HEK293 (cell line): Measurements from ENCODE around the gene MTFP1.

Experiments used
- BCL11A ChIP-seq: fragments of 450-650 bp; formaldehyde crosslinking; IDR thresholded peaks from 2 replicates; pipeline ENCODE4 v1.5.1; 2016; ENCODE audit warnings: low read depth, missing biosample characterization, missing genetic modification characterization
- HOXA7 ChIP-seq: sonication (generic); formaldehyde crosslinking; IDR thresholded peaks from 2 replicates; pipeline ENCODE4 v1.8.1; 2022; ENCODE audit warnings: missing genetic modification reagents, borderline replicate concordance
- HOXC10 ChIP-seq: sonication (generic); formaldehyde crosslinking; IDR thresholded peaks from 2 replicates; pipeline ENCODE4 v1.8.1; 2023; ENCODE audit warnings: mild to moderate bottlenecking, missing genetic modification reagents
- KLF16 ChIP-seq: fragments of 450-650 bp; formaldehyde crosslinking; IDR thresholded peaks from 2 replicates; pipeline ENCODE4 v1.5.1; 2017; ENCODE audit warnings: missing biosample characterization, missing genetic modification characterization
- KLF7 ChIP-seq: fragments of 450-650 bp; formaldehyde crosslinking; IDR thresholded peaks from 2 replicates; pipeline ENCODE4 v1.5.1; 2016; ENCODE audit warnings: missing biosample characterization, missing genetic modification characterization, borderline replicate concordance
- KLF9 ChIP-seq: fragments of 450-650 bp; formaldehyde crosslinking; IDR thresholded peaks from 2 replicates; pipeline ENCODE4 v1.5.1; 2016; ENCODE audit warnings: missing biosample characterization, missing genetic modification characterization, low read depth
- OSR2 ChIP-seq: fragments of 450-650 bp; formaldehyde crosslinking; IDR thresholded peaks from 2 replicates; pipeline ENCODE4 v1.5.1; 2016; ENCODE audit warnings: missing biosample characterization, missing genetic modification characterization
- PRDM1 ChIP-seq: fragments of 450-650 bp; formaldehyde crosslinking; IDR thresholded peaks from 2 replicates; pipeline ENCODE4; 2016; ENCODE audit warnings: missing biosample characterization, missing genetic modification characterization
- RBAK ChIP-seq: fragments of 450-650 bp; formaldehyde crosslinking; IDR thresholded peaks from 2 replicates; pipeline ENCODE4 v1.5.1; 2016; ENCODE audit warnings: missing biosample characterization, missing genetic modification characterization
- YY2 ChIP-seq: fragments of 450-650 bp; formaldehyde crosslinking; IDR thresholded peaks from 2 replicates; pipeline ENCODE4 v1.5.1; 2016; ENCODE audit warnings: missing biosample characterization, missing genetic modification characterization
- ZBTB17 ChIP-seq: fragments of 450-650 bp; formaldehyde crosslinking; IDR thresholded peaks from 2 replicates; pipeline ENCODE4 v1.5.1; 2016; ENCODE audit warnings: missing biosample characterization, missing genetic modification characterization
- ZBTB20 ChIP-seq: fragments of 450-650 bp; formaldehyde crosslinking; IDR thresholded peaks from 2 replicates; pipeline ENCODE4 v1.5.1; 2016; ENCODE audit warnings: missing biosample characterization, missing genetic modification characterization
- ZBTB8A ChIP-seq: fragments of 450-650 bp; formaldehyde crosslinking; IDR thresholded peaks from 2 replicates; pipeline ENCODE4 v1.5.1; 2016; ENCODE audit warnings: missing biosample characterization, missing genetic modification characterization
- ZFP37 ChIP-seq: fragments of 450-650 bp; formaldehyde crosslinking; IDR thresholded peaks from 2 replicates; pipeline ENCODE4 v1.5.1; 2016; ENCODE audit warnings: missing biosample characterization, missing genetic modification characterization
- ZFP41 ChIP-seq: fragments of 450-650 bp; formaldehyde crosslinking; IDR thresholded peaks from 2 replicates; pipeline ENCODE4 v1.5.1; 2016; ENCODE audit warnings: missing biosample characterization, missing genetic modification characterization, borderline replicate concordance
- ZFP69B ChIP-seq: fragments of 450-650 bp; formaldehyde crosslinking; IDR thresholded peaks from 2 replicates; pipeline ENCODE4 v1.5.1; 2016; ENCODE audit warnings: missing biosample characterization, missing genetic modification characterization
- ZNF146 ChIP-seq: fragments of 450-650 bp; formaldehyde crosslinking; IDR thresholded peaks from 2 replicates; pipeline ENCODE4 v1.5.1; 2016; ENCODE audit warnings: missing biosample characterization, missing genetic modification characterization
- ZNF157 ChIP-seq: fragments of 450-650 bp; formaldehyde crosslinking; IDR thresholded peaks from 2 replicates; pipeline ENCODE4 v1.5.1; 2016; ENCODE audit warnings: missing biosample characterization, missing genetic modification characterization
- ZNF292 ChIP-seq: fragments of 450-650 bp; formaldehyde crosslinking; IDR thresholded peaks from 2 replicates; pipeline ENCODE4 v1.5.1; 2016; ENCODE audit warnings: low read depth, missing biosample characterization, missing genetic modification characterization, borderline replicate concordance
- ZNF404 ChIP-seq: fragments of 450-650 bp; formaldehyde crosslinking; IDR thresholded peaks from 2 replicates; pipeline ENCODE4 v1.5.1; 2017; ENCODE audit warnings: missing biosample characterization, missing genetic modification characterization
- ZNF48 ChIP-seq: fragments of 450-650 bp; formaldehyde crosslinking; IDR thresholded peaks from 2 replicates; pipeline ENCODE4 v1.5.1; 2016; ENCODE audit warnings: missing biosample characterization, missing genetic modification characterization
- ZNF549 ChIP-seq: fragments of 450-650 bp; IDR thresholded peaks from 2 replicates; pipeline ENCODE4 v1.5.1; 2018; ENCODE audit warnings: missing biosample characterization, missing genetic modification characterization, mild to moderate bottlenecking, inconsistent platforms, moderate library complexity
- ZNF571 ChIP-seq: fragments of 450-650 bp; formaldehyde crosslinking; IDR thresholded peaks from 2 replicates; pipeline ENCODE4 v1.5.0; 2017; ENCODE audit warnings: missing biosample characterization, missing genetic modification characterization
- ZNF585B ChIP-seq: fragments of 450-650 bp; formaldehyde crosslinking; IDR thresholded peaks from 2 replicates; pipeline ENCODE4 v1.5.1; 2016; ENCODE audit warnings: missing biosample characterization, missing genetic modification characterization
- ZNF596 ChIP-seq: fragments of 450-650 bp; IDR thresholded peaks from 2 replicates; pipeline ENCODE4 v1.5.0; 2018; ENCODE audit warnings: missing biosample characterization, mild to moderate bottlenecking, missing genetic modification characterization, moderate library complexity
- ZNF658 ChIP-seq: fragments of 450-650 bp; formaldehyde crosslinking; IDR thresholded peaks from 2 replicates; pipeline ENCODE4; 2016; ENCODE audit warnings: missing biosample characterization, missing genetic modification characterization
- ZNF670 ChIP-seq: fragments of 450-650 bp; formaldehyde crosslinking; IDR thresholded peaks from 2 replicates; pipeline ENCODE4 v1.5.1; 2016; ENCODE audit warnings: missing biosample characterization, missing genetic modification characterization, low read depth
- ZSCAN23 ChIP-seq: fragments of 450-650 bp; formaldehyde crosslinking; IDR thresholded peaks from 2 replicates; pipeline ENCODE4 v1.5.1; 2016; ENCODE audit warnings: missing biosample characterization, missing genetic modification characterization
- TF ChIP-seq, protein P1 (sequence below): fragments of 450-650 bp; formaldehyde crosslinking; IDR thresholded peaks from 2 replicates; pipeline ENCODE4 v1.5.1; 2017; ENCODE audit warnings: missing biosample characterization, missing genetic modification characterization
- TF ChIP-seq, protein P2 (sequence below): fragments of 450-650 bp; formaldehyde crosslinking; IDR thresholded peaks from 2 replicates; pipeline ENCODE4 v1.5.1; 2016; ENCODE audit warnings: missing biosample characterization, missing genetic modification characterization
- TF ChIP-seq, protein P3 (sequence below): fragments of 450-650 bp; formaldehyde crosslinking; IDR thresholded peaks from 2 replicates; pipeline ENCODE4 v1.5.1; 2016; ENCODE audit warnings: missing biosample characterization, missing genetic modification characterization
- TF ChIP-seq, protein P4 (sequence below): fragments of 450-650 bp; IDR thresholded peaks from 2 replicates; pipeline ENCODE4 v1.5.1; 2018; ENCODE audit warnings: missing biosample characterization, missing genetic modification characterization
- TF ChIP-seq, protein P5 (sequence below): fragments of 450-650 bp; formaldehyde crosslinking; IDR thresholded peaks from 2 replicates; pipeline ENCODE4 v1.5.1; 2016; ENCODE audit warnings: missing biosample characterization, missing genetic modification characterization
- TF ChIP-seq, protein P6 (sequence below): fragments of 450-650 bp; formaldehyde crosslinking; IDR thresholded peaks from 2 replicates; pipeline ENCODE4; 2016; ENCODE audit warnings: missing biosample characterization, missing genetic modification characterization

The MTFP1 gene

DNA sequence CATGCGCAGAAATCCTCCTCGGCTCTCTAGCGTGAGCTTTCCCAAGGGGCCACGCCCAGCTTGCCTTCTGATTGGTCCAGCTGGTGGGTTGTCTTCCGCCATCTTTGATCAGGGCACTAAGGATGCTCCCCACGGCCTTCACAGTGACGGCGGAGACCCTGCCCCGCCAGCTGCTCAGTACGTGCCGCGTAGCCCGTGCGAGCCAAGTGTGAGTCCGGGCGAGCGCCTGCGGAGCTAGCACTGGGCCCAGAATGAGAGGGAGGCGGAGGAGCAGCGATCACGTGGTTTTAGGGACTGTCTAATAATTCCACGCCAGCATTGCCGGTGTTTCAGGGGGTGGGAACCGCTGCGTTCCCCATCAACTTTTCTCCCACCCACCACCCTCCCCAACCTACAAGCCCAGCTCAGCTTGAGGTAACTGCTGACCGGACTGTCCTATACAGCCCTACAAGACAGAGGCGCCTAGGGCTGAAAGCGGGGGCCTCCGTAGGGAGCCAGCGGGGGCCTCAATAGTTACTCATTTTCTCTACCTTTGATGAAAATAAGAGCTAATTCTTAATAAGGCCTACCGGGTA is 1.5 kb upstream of the MTFP1 start (continued):
- TF ChIP-seq OSR2 (tag by site-specific recombination) (no peak), ZFP37 (tag by site-specific recombination) (no peak), ZNF157 (tag by site-specific recombination) (no peak), ZNF146 (no peak), ZSCAN23 (tag by site-specific recombination) (no peak), ZFP41 (tag by site-specific recombination) (no peak), BCL11A (tag by site-specific recombination) (no peak), ZBTB20 (tag by site-specific recombination) (peak; percentile 99), KLF9 (peak; percentile 50; the same call in 1 of the 2 replicates), ZNF292 (tag by site-specific recombination) (no peak), KLF16 (tag by site-specific recombination) (peak; percentile 95), ZNF571 (tag by site-specific recombination) (no peak), ZNF658 (tag by site-specific recombination) (no peak), ZNF48 (tag by site-specific recombination) (no peak), HOXA7 (CRISPR knock-in tag) (no peak), ZNF670 (no peak), ZBTB17 (tag by site-specific recombination) (peak; percentile 97), ZNF404 (tag by site-specific recombination) (no peak), RBAK (no peak), YY2 (tag by site-specific recombination) (peak; percentile 92), ZBTB8A (tag by site-specific recombination) (peak; percentile 91), ZNF585B (no peak), HOXC10 (CRISPR knock-in tag) (no peak), KLF7 (tag by site-specific recombination) (no peak), ZNF549 (no peak), ZFP69B (tag by site-specific recombination) (peak; percentile 95), ZNF596 (no peak), PRDM1 (tag by site-specific recombination) (no peak)
- TF ChIP-seq, protein P1, sequence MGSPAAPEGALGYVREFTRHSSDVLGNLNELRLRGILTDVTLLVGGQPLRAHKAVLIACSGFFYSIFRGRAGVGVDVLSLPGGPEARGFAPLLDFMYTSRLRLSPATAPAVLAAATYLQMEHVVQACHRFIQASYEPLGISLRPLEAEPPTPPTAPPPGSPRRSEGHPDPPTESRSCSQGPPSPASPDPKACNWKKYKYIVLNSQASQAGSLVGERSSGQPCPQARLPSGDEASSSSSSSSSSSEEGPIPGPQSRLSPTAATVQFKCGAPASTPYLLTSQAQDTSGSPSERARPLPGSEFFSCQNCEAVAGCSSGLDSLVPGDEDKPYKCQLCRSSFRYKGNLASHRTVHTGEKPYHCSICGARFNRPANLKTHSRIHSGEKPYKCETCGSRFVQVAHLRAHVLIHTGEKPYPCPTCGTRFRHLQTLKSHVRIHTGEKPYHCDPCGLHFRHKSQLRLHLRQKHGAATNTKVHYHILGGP: 0 out of 2 replicates have a peak, but pooled peaks have one; percentile 56
- TF ChIP-seq, protein P2, sequence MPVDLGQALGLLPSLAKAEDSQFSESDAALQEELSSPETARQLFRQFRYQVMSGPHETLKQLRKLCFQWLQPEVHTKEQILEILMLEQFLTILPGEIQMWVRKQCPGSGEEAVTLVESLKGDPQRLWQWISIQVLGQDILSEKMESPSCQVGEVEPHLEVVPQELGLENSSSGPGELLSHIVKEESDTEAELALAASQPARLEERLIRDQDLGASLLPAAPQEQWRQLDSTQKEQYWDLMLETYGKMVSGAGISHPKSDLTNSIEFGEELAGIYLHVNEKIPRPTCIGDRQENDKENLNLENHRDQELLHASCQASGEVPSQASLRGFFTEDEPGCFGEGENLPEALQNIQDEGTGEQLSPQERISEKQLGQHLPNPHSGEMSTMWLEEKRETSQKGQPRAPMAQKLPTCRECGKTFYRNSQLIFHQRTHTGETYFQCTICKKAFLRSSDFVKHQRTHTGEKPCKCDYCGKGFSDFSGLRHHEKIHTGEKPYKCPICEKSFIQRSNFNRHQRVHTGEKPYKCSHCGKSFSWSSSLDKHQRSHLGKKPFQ (tag by site-specific recombination): peak; percentile 96
- TF ChIP-seq, protein P3, sequence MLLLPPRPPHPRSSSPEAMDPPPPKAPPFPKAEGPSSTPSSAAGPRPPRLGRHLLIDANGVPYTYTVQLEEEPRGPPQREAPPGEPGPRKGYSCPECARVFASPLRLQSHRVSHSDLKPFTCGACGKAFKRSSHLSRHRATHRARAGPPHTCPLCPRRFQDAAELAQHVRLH: peak; percentile 96
- TF ChIP-seq, protein P4, sequence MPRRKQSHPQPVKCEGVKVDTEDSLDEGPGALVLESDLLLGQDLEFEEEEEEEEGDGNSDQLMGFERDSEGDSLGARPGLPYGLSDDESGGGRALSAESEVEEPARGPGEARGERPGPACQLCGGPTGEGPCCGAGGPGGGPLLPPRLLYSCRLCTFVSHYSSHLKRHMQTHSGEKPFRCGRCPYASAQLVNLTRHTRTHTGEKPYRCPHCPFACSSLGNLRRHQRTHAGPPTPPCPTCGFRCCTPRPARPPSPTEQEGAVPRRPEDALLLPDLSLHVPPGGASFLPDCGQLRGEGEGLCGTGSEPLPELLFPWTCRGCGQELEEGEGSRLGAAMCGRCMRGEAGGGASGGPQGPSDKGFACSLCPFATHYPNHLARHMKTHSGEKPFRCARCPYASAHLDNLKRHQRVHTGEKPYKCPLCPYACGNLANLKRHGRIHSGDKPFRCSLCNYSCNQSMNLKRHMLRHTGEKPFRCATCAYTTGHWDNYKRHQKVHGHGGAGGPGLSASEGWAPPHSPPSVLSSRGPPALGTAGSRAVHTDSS (tag by site-specific recombination): no peak
- TF ChIP-seq, protein P5, sequence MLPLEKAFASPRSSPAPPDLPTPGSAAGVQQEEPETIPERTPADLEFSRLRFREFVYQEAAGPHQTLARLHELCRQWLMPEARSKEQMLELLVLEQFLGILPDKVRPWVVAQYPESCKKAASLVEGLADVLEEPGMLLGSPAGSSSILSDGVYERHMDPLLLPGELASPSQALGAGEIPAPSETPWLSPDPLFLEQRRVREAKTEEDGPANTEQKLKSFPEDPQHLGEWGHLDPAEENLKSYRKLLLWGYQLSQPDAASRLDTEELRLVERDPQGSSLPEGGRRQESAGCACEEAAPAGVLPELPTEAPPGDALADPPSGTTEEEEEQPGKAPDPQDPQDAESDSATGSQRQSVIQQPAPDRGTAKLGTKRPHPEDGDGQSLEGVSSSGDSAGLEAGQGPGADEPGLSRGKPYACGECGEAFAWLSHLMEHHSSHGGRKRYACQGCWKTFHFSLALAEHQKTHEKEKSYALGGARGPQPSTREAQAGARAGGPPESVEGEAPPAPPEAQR (tag by site-specific recombination): no peak
- TF ChIP-seq, protein P6, sequence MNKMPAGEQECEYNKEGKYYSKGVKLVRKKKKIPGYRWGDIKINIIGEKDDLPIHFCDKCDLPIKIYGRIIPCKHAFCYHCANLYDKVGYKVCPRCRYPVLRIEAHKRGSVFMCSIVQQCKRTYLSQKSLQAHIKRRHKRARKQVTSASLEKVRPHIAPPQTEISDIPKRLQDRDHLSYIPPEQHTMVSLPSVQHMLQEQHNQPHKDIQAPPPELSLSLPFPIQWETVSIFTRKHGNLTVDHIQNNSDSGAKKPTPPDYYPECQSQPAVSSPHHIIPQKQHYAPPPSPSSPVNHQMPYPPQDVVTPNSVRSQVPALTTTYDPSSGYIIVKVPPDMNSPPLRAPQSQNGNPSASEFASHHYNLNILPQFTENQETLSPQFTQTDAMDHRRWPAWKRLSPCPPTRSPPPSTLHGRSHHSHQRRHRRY (tag by site-specific recombination): no peak
